Measurements from ENCODE around the gene PODXL2.

DNA sequence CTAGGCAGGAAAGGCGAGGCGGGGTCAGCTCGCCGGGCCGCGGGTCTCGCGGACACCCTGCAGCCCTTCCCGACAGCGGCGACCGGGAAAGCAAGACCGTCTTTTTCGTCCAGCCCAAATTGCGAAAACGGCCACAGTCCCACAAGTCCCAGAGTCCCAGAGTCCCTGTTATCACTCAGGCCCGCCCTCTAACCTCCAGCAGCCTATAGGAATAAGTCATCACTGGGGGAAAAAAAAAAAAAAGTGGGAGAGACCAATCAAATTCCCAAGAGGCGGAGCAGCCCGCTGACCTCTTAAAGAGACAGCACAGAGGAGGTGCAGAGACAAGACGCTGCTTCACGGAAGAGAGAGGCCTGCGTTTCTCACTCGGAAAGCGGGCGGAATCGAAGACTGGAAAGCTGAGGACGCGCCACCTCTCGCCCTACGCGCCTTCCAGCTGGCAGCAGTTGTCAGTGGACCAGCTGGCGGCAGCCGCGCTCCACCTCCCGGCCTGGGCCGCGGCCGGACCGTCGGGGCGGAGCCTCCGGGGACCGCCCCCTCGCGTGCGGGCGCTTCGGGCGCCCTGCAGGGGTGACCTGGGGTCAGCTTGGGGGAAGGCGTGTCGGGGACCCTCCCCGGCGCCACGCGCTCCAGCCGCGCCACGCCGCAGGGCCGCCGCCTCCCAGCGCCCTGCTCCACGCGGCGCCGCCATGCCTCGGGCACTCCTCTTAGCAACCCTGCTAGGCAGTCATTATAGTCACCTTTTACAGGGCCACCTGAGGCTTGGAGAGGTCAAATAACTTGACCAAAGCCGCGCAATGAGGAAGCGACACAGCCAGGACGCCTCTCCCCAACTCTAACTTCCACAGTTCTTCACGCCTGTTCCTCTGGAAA, 38.2 kb upstream of the PODXL2 start, which contains the start of gene TPRA1:
- TF ChIP-seq, protein P1, sequence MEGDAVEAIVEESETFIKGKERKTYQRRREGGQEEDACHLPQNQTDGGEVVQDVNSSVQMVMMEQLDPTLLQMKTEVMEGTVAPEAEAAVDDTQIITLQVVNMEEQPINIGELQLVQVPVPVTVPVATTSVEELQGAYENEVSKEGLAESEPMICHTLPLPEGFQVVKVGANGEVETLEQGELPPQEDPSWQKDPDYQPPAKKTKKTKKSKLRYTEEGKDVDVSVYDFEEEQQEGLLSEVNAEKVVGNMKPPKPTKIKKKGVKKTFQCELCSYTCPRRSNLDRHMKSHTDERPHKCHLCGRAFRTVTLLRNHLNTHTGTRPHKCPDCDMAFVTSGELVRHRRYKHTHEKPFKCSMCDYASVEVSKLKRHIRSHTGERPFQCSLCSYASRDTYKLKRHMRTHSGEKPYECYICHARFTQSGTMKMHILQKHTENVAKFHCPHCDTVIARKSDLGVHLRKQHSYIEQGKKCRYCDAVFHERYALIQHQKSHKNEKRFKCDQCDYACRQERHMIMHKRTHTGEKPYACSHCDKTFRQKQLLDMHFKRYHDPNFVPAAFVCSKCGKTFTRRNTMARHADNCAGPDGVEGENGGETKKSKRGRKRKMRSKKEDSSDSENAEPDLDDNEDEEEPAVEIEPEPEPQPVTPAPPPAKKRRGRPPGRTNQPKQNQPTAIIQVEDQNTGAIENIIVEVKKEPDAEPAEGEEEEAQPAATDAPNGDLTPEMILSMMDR (IDR thresholded peaks at IDR 0.05 in 2 of 3, conservative IDR thresholded peaks at IDR 0.05 in 1 of 3; ENCODE audit: borderline replicate concordance in 1 of 3, insufficient read depth in 1 of 3, low read depth in 2 of 3, low read length in 2 of 3) = no peak
- TF ChIP-seq POLR2AphosphoS5 (IDR thresholded peaks at IDR 0.05; ENCODE audit: low read depth, low read length) (peak; percentile 76), EZH2 (IDR thresholded peaks at IDR 0.05) (no peak), EZH2phosphoT487 (IDR thresholded peaks at IDR 0.05; ENCODE audit: borderline replicate concordance) (no peak), POLR2A (IDR thresholded peaks at IDR 0.05; ENCODE audit: borderline replicate concordance, extremely low read depth, insufficient read depth, insufficient read length) (peak; percentile 80), SIN3A (IDR thresholded peaks at IDR 0.05; ENCODE audit: low read depth) (no peak)
